SH-SY5Y (cell line): Measurements from ENCODE around the gene PRAC2.

Experiments used
- GATA2 ChIP-seq: IDR thresholded peaks from 2 replicates; pipeline ENCODE4 v1.6.1; 2011; ENCODE audit warnings: mild to moderate bottlenecking, low read depth, low read length
- GATA3 ChIP-seq: IDR thresholded peaks from 2 replicates; pipeline ENCODE4 v1.6.1; 2011; ENCODE audit warnings: low read depth, mild to moderate bottlenecking, low read length, moderate library complexity

GRCh38 chr17:48759288-48759687 lies 36.3 kb downstream of the PRAC2 start:
- TF ChIP-seq GATA3 (no peak), GATA2 (no peak)
